Osteoblast (primary cell): ENCODE measurements around the gene KCNJ12. TPM values are rescaled to one million over a fixed set of nuclear protein-coding genes. Genes with fewer than 3 reads are reported as not detected.

Experiments used
- DNase-seq: peaks from one replicate; pipeline ENCODE4 v3.0.0; 2011; ENCODE audit warnings: low spot score, mixed read lengths; ENCODE audit not compliant: insufficient read length; ENCODE audit errors: missing footprints
- H2AFZ ChIP-seq: 2 replicates; pipeline ENCODE4 v1.6.0; 2011; ENCODE audit warnings: mild to moderate bottlenecking, low read length
- H3K27ac ChIP-seq: 2 replicates; pipeline ENCODE4 v1.5.1; 2011; ENCODE audit warnings: mild to moderate bottlenecking, low read depth, low read length, moderate library complexity
- H3K27me3 ChIP-seq: 2 replicates; pipeline ENCODE4 v1.6.0; 2012; ENCODE audit warnings: mild to moderate bottlenecking, control low read depth, inconsistent platforms, low read length, moderate library complexity; ENCODE audit not compliant: insufficient read depth
- H3K36me3 ChIP-seq: 2 replicates; pipeline ENCODE4 v1.5.1; 2011; ENCODE audit warnings: mild to moderate bottlenecking, low read length, control low read depth, moderate library complexity; ENCODE audit not compliant: insufficient read depth
- H3K4me1 ChIP-seq: 2 replicates; pipeline ENCODE4 v1.5.1; 2011; ENCODE audit warnings: mild to moderate bottlenecking, low read length, control low read depth, moderate library complexity; ENCODE audit not compliant: insufficient read depth
- H3K4me2 ChIP-seq: 2 replicates; pipeline ENCODE4 v1.6.0; 2011; ENCODE audit warnings: mild to moderate bottlenecking, low read length; ENCODE audit not compliant: insufficient read depth
- H3K4me3 ChIP-seq: fragments of 200-600 bp; sonication (generic); 3 replicates; pipeline ENCODE4 v1.5.1; 2012; ENCODE audit warnings: mild to moderate bottlenecking, low read length, inconsistent platforms; ENCODE audit not compliant: insufficient read depth
- H3K79me2 ChIP-seq: 2 replicates; pipeline ENCODE4 v1.6.0; 2012; ENCODE audit warnings: mild to moderate bottlenecking, low read length, control low read depth, inconsistent platforms; ENCODE audit not compliant: insufficient read depth
- H3K9me3 ChIP-seq: 2 replicates; pipeline ENCODE4 v1.5.1; 2011; ENCODE audit warnings: low read depth, low read length, control low read depth
- H4K20me1 ChIP-seq: 2 replicates; pipeline ENCODE4 v1.6.0; 2012; ENCODE audit warnings: mild to moderate bottlenecking, low read length, control low read depth; ENCODE audit not compliant: insufficient read depth
- CTCF ChIP-seq: IDR thresholded peaks from 2 replicates; pipeline ENCODE4 v1.5.1; 2011; ENCODE audit warnings: mild to moderate bottlenecking, low read depth, low read length, moderate library complexity; ENCODE audit errors: extremely low read depth
- total RNA-seq: library from RNA; depleted of rRNA; stranded (reverse); fragments of >200 nt; gene quantifications from 2 replicates; pipeline ENCODE4 v1.2.3, GENCODE V29; 2012

The KCNJ12 gene
- total RNA-seq, 1 donor = under 0.01 TPM

GRCh38 chr17:21381076-21381706 is 5.0 kb downstream of the KCNJ12 start:
- no peak for TF ChIP-seq CTCF
- peaks cover 30% of the 10 kb centered on the region for H3K27me3 ChIP-seq
- no peak overlapping the region for H2AFZ ChIP-seq
- H3K4me2 ChIP-seq = no peak overlapping the region
- no peak overlapping the region for H3K4me3 ChIP-seq
- no peak overlapping the region for H3K27ac ChIP-seq
- H3K36me3 ChIP-seq = no peaks in the 10 kb centered on the region
- H4K20me1 ChIP-seq = no peaks in the 10 kb centered on the region
- DNase-seq = no peak
- no peaks in the 10 kb centered on the region for H3K9me3 ChIP-seq
- H3K4me1 ChIP-seq = peaks cover 5% of the 10 kb centered on the region
- H3K79me2 ChIP-seq = no peaks in the 10 kb centered on the region

GRCh38 chr17:21382560-21383495 is 6.7 kb downstream of the KCNJ12 start:
- TF ChIP-seq CTCF = no peak
- Histone ChIP-seq H3K79me2 (no peaks in the 10 kb centered on the region), H3K4me1 (no peaks in the 10 kb centered on the region), H3K27me3 (peaks cover 20% of the 10 kb centered on the region), H3K27ac (no peak overlapping the region), H4K20me1 (no peaks in the 10 kb centered on the region), H3K9me3 (no peaks in the 10 kb centered on the region), H2AFZ (no peak overlapping the region), H3K36me3 (no peaks in the 10 kb centered on the region), H3K4me3 (no peak overlapping the region), H3K4me2 (no peak overlapping the region)
- no peak for DNase-seq

GRCh38 chr17:21385281-21385845 is 9.2 kb downstream of the KCNJ12 start:
- Histone ChIP-seq H4K20me1 (no peaks in the 10 kb centered on the region), H3K36me3 (no peaks in the 10 kb centered on the region), H3K27me3 (peaks cover 12% of the 10 kb centered on the region), H3K4me2 (no peak overlapping the region), H3K4me3 (no peak overlapping the region), H3K79me2 (no peaks in the 10 kb centered on the region), H3K27ac (no peak overlapping the region), H2AFZ (no peak overlapping the region), H3K4me1 (no peaks in the 10 kb centered on the region), H3K9me3 (no peaks in the 10 kb centered on the region)
- DNase-seq = peak; percentile 81
- no peak for TF ChIP-seq CTCF

- no peaks in the 10 kb centered on the region for H4K20me1 ChIP-seq
- H2AFZ ChIP-seq = no peak overlapping the region
- no peak overlapping the region for H3K4me2 ChIP-seq
- H3K4me3 ChIP-seq = no peak overlapping the region
- TF ChIP-seq CTCF = no peak
- H3K79me2 ChIP-seq = no peaks in the 10 kb centered on the region
- no peaks in the 10 kb centered on the region for H3K9me3 ChIP-seq
- H3K27ac ChIP-seq = no peak overlapping the region
- no peak for DNase-seq
- H3K4me1 ChIP-seq = no peaks in the 10 kb centered on the region
- H3K36me3 ChIP-seq = no peaks in the 10 kb centered on the region
- H3K27me3 ChIP-seq = peaks cover 16% of the 10 kb centered on the region
Observed at GRCh38 chr17:21387616-21388015, 11.5 kb downstream of the KCNJ12 start.
